GM19328 (cell line): Measurements from ENCODE around the gene CLCF1.
"Not testable (repeated sequence)": the region's sequence is repeated elsewhere in the genome, so short reads cannot be mapped to it uniquely, and the experiment has no call there.

Experiments used
- ATAC-seq: cut with Tn5 transposase; IDR thresholded peaks from one replicate; pipeline ENCODE4 v1.9.1; 2021; ENCODE audit warnings: mild to moderate bottlenecking, moderate library complexity; ENCODE audit not compliant: unreplicated experiment

The CLCF1 gene

DNA sequence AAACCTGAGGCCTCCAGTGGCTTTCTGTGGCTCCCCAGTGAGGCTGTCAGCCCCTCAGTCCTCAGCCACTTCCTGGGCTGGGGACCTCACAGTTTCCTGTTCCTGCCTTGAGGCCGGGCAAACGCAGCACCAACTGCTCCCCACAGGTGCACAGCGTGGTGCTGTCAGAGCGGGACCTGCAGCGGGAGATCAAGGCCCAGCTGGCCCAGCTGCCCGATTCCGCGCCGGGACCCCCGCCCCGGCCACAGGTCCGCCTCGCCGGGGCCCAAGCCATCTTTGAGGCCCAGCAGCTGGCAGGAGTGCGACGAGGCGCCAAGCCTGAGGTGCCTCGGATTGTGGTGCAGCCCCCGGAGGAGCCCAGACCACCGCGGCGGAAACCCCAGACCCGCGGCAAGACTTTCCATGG lies 35.9 kb upstream of the CLCF1 start:
- no peak for ATAC-seq

DNA sequence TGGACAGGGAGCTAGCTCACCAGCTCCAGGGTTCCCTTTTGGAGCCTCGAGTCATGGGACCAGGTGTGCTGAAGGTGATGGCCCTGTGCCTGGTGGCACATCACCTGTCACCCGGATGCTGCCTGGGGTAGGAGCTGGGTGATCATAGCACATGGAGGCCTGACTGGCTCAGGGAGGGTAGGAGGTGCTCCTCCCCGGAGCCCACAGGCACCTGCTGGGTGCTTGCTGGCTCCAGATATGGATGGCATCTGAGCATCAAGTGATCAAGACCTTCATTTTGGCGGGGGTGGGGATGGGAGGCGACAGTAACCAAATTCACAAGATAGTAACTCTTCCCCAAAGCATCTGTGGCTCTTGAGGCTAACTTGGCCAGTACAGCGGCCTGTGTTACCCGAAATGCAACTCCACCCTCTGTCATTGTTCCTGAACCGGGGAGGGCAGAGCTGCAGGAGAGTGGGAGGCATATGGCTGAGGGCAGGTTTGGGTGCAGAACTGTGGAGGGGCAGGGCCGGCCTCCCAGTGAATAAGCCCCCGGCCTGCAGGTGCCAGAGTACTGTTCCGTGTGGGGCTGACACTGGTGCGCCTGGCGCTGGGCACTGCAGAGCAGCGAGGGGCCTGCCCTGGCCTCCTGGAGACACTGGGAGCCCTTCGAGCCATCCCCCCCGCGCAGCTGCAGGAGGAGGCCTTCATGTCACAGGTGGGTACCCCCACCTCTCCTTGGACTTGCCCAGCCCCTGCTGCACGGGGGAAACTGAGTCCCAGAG lies 35.2 kb upstream of the CLCF1 start:
- ATAC-seq = no peak

GRCh38 chr11:67407688-67408163 lies 34.3 kb upstream of the CLCF1 start:
- ATAC-seq = no peak

- no peak for ATAC-seq
These were observed 33.7 kb upstream of the CLCF1 start for GRCh38 chr11:67406969-67407687.

DNA sequence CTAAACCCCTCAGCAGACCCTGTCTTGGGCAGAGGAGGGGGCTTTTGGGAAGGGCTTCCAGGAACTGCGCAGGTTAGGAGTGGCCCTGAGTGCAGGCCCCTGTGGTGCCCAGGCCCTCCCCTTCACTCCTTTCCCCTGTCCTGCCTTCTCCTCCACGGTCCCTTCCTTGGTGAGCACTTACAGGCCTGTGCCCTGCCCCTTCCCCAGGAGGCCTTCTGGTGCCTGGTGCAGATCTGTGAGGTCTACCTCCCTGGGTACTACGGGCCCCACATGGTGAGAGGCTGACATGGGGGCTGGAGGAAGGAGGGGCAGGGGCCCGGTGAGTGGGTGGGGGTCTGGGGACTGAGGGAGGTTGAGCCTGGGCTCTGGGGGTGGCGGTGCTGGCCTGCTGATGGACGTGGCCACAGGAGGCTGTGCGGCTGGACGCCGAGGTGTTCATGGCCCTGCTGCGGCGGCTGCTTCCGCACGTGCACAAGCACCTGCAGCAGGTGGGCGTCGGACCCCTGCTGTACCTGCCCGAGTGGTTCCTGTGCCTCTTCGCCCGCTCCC lies 33.1 kb upstream of the CLCF1 start:
- no peak for ATAC-seq

GRCh38 chr11:67405688-67406339 lies 32.4 kb upstream of the CLCF1 start:
- no peak for ATAC-seq

- ATAC-seq = no peak
These were observed 31.8 kb upstream of the CLCF1 start for GRCh38 chr11:67405196-67405567.

DNA sequence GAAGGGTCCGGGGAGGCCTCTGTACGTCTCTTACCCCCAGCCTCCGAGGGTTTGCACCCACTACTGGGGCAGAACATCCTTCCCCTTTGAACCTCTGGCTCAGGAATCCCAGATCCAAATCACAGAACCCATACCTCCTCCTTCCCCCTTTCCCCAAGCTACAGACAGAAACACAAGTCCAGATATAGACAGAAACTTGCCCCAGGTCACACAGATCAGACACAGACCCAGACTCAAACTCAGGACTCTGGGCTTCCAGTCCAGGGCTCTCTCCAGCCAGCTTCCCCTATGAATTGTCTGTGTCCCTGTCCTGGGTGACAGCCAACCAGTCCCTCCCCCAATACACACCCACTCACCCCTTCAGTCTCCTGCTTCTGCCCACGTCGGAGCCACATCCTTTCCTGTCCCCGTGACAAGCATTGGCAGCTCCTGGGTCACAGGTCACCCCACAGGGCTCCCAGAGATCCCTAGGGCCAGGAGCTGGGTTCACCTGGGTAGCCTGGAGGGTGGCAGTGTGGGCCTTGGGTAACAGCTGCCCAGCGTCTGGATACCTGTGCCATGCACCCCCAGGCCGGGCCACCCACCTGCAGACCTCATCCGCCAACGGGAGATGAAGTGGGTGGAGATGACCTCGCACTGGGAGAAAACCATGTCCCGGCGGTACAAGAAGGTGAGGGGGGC lies 31.3 kb upstream of the CLCF1 start:
- no peak for ATAC-seq

GRCh38 chr11:67403085-67403484 lies 29.7 kb upstream of the CLCF1 start:
- not testable (repeated sequence) for ATAC-seq

DNA sequence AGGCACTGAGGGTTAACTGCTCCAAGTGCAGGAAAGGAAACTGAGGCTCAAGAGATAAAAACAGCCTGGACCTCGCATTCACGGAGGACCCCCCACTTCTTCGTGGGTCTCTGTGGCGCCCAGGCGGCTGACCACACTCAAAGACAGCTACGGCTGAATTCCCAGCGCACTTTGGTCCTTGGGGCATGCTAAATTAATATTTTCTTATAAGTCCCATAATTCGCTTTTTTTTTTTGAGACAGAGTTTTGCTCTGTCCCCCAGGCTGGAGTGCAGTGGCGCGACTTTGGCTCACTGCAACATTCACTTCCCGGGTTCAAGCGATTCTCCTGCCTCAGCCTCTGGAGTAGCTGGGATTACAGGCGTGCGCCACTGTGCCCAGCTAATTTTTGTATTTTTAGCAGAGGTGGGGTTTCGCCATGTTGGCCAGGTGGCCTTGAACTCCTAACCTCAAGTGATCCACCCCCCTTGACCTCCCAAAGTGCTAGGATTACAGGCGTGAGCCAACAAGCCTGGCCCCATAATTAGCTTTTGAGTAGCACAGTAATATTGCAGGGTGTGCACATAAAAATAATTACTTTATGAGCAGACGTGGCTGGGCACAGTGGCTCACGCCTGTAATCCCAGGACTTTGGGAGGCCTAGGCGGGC lies 28.9 kb upstream of the CLCF1 start:
- ATAC-seq = not testable (repeated sequence)

GRCh38 chr11:67401495-67402191 lies 28.2 kb upstream of the CLCF1 start, which contains the start of gene PPP1CA:
Gene PPP1CA (minus strand): TSS chr11:67401858. CDS start chr11:67401782, 76 bp downstream.
- peak; percentile 51 for ATAC-seq

- ATAC-seq = peak; percentile 7
These were observed 27.6 kb upstream of the CLCF1 start for GRCh38 chr11:67400942-67401494.

- no peak for ATAC-seq
These were observed 27.0 kb upstream of the CLCF1 start for GRCh38 chr11:67400251-67400941.

- ATAC-seq = no peak
These were observed 25.5 kb upstream of the CLCF1 start for GRCh38 chr11:67398661-67399563.

- no peak for ATAC-seq
These were observed 24.7 kb upstream of the CLCF1 start for GRCh38 chr11:67397986-67398660.

GRCh38 chr11:67397536-67397935 lies 24.1 kb upstream of the CLCF1 start:
- no peak for ATAC-seq
